PC-3 (cell line): ENCODE results near the gene AMBN.
"Not testable (repeated sequence)": the region's sequence is repeated elsewhere in the genome, so short reads cannot be mapped to it uniquely, and the experiment has no call there.

Experiments
- CTCF ChIP-seq: fragments of 300-600 bp; sonication (generic); conservative IDR thresholded peaks from 2 replicates; pipeline ENCODE4 v1.5.1; 2017; ENCODE audit warnings: antibody characterized with exemption, low read depth, mild to moderate bottlenecking, low read length
- EZH2phosphoT487 ChIP-seq: fragments of 300-600 bp; sonication (generic); IDR thresholded peaks from 2 replicates; pipeline ENCODE4 v1.6.1; 2018; ENCODE audit warnings: mild to moderate bottlenecking, antibody characterized with exemption, low read length, borderline replicate concordance

GRCh38 chr4:70650741-70651140, 58.7 kb downstream of the AMBN start:
- TF ChIP-seq CTCF, EZH2phosphoT487: not testable (repeated sequence)
